ENCODE results near the gene BLACAT1. TPM values are rescaled to one million over a fixed set of nuclear protein-coding genes. Genes with fewer than 3 reads are reported as not detected.

BLACAT1 gene
- total and polyA plus RNA-seq, 2 of the 13 experiments (the other 11 are each of a cell fraction or from before 2014, with no cell fraction given): 1.2 to 2.8 TPM

DNA sequence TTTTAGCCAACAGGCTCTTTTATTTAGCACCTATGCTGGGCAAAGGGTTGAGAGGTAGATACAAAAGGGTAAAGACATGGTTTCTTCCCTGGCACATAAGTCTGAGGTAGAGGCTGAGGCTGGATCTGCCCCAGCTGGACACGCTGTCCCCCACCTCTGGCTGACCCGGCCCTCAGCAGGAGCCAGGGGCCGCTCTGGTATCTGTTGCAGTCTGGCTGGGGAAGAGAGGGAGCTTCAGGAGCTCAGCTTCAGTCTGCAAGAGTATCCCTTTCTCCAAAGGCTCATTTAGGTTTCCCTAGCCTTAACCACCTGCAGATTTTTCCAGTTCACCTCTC is 14.2 kb downstream of the BLACAT1 start:
- no peak overlapping the region for H3K27ac ChIP-seq (ENCODE audit: extremely low read length, insufficient read depth, low read length)
- H3K9me3 ChIP-seq (ENCODE audit: low read length): no peaks in the 10 kb centered on the region
- BruUV-seq (replicated peaks): no TSS peak
- H3K27me3 ChIP-seq (ENCODE audit: control insufficient read depth in 1 of 2, insufficient read depth in 2 of 2, low read length in 2 of 2): no peaks in the 10 kb centered on the region; a peak in 1 of 5 replicates
- H3K9ac ChIP-seq (ENCODE audit: insufficient read depth, low read depth, low read length): peak overlapping the region; percentile 15; the same call in 1 of the 2 replicates
- 38% methylated on average over 2 of the region's 3 CpGs for WGBS (ENCODE audit: low lambda C conversion rate)
- ATAC-seq (peak; percentile 42), FAIRE-seq (no peak), DNase-seq (ENCODE audit: low spot score) (no peak)
- peak overlapping the region; percentile 52 for H3K4me2 ChIP-seq (ENCODE audit: low read depth, low read length)
- TF ChIP-seq NR3C1 (CRISPR knock-in tag; IDR thresholded peaks at IDR 0.05): no peak
- no peak for TF ChIP-seq SRF (IDR thresholded peaks at IDR 0.05; ENCODE audit: low read depth, low read length)
- no peak for TF ChIP-seq PCBP2 (optimal IDR thresholded peaks at IDR 0.05; ENCODE audit: low read depth, low read length, poor library complexity, severe bottlenecking)
- TF ChIP-seq, protein P1, sequence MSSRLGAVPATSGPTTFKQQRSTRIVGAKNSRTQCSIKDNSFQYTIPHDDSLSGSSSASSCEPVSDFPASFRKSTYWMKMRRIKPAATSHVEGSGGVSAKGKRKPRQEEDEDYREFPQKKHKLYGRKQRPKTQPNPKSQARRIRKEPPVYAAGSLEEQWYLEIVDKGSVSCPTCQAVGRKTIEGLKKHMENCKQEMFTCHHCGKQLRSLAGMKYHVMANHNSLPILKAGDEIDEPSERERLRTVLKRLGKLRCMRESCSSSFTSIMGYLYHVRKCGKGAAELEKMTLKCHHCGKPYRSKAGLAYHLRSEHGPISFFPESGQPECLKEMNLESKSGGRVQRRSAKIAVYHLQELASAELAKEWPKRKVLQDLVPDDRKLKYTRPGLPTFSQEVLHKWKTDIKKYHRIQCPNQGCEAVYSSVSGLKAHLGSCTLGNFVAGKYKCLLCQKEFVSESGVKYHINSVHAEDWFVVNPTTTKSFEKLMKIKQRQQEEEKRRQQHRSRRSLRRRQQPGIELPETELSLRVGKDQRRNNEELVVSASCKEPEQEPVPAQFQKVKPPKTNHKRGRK (CRISPR knock-in tag; IDR thresholded peaks at IDR 0.05): no peak
- TF ChIP-seq AHR (CRISPR knock-in tag; IDR thresholded peaks at IDR 0.05): no peak
- no peak for TF ChIP-seq TBL1XR1 (IDR thresholded peaks at IDR 0.05; ENCODE audit: borderline replicate concordance, low read length, partially characterized antibody)
- TF ChIP-seq, protein P2, sequence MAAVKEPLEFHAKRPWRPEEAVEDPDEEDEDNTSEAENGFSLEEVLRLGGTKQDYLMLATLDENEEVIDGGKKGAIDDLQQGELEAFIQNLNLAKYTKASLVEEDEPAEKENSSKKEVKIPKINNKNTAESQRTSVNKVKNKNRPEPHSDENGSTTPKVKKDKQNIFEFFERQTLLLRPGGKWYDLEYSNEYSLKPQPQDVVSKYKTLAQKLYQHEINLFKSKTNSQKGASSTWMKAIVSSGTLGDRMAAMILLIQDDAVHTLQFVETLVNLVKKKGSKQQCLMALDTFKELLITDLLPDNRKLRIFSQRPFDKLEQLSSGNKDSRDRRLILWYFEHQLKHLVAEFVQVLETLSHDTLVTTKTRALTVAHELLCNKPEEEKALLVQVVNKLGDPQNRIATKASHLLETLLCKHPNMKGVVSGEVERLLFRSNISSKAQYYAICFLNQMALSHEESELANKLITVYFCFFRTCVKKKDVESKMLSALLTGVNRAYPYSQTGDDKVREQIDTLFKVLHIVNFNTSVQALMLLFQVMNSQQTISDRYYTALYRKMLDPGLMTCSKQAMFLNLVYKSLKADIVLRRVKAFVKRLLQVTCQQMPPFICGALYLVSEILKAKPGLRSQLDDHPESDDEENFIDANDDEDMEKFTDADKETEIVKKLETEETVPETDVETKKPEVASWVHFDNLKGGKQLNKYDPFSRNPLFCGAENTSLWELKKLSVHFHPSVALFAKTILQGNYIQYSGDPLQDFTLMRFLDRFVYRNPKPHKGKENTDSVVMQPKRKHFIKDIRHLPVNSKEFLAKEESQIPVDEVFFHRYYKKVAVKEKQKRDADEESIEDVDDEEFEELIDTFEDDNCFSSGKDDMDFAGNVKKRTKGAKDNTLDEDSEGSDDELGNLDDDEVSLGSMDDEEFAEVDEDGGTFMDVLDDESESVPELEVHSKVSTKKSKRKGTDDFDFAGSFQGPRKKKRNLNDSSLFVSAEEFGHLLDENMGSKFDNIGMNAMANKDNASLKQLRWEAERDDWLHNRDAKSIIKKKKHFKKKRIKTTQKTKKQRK (IDR thresholded peaks at IDR 0.05; ENCODE audit: low read length): no peak
- TF ChIP-seq ZMAT3 (CRISPR knock-in tag; conservative IDR thresholded peaks at IDR 0.05): no peak
- TF ChIP-seq SMYD3 (CRISPR knock-in tag; IDR thresholded peaks at IDR 0.05): no peak
- TF ChIP-seq ZNF615 (CRISPR knock-in tag; IDR thresholded peaks at IDR 0.05; ENCODE audit: borderline replicate concordance): no peak
- no peak for TF ChIP-seq ZNF790 (CRISPR knock-in tag; IDR thresholded peaks at IDR 0.05; ENCODE audit: borderline replicate concordance)
- no peak for TF ChIP-seq ERF (CRISPR knock-in tag; IDR thresholded peaks at IDR 0.05)
- TF ChIP-seq, protein P3, sequence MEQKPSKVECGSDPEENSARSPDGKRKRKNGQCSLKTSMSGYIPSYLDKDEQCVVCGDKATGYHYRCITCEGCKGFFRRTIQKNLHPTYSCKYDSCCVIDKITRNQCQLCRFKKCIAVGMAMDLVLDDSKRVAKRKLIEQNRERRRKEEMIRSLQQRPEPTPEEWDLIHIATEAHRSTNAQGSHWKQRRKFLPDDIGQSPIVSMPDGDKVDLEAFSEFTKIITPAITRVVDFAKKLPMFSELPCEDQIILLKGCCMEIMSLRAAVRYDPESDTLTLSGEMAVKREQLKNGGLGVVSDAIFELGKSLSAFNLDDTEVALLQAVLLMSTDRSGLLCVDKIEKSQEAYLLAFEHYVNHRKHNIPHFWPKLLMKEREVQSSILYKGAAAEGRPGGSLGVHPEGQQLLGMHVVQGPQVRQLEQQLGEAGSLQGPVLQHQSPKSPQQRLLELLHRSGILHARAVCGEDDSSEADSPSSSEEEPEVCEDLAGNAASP (CRISPR knock-in tag; IDR thresholded peaks at IDR 0.05; ENCODE audit: borderline replicate concordance): no peak
- TF ChIP-seq, protein P4, sequence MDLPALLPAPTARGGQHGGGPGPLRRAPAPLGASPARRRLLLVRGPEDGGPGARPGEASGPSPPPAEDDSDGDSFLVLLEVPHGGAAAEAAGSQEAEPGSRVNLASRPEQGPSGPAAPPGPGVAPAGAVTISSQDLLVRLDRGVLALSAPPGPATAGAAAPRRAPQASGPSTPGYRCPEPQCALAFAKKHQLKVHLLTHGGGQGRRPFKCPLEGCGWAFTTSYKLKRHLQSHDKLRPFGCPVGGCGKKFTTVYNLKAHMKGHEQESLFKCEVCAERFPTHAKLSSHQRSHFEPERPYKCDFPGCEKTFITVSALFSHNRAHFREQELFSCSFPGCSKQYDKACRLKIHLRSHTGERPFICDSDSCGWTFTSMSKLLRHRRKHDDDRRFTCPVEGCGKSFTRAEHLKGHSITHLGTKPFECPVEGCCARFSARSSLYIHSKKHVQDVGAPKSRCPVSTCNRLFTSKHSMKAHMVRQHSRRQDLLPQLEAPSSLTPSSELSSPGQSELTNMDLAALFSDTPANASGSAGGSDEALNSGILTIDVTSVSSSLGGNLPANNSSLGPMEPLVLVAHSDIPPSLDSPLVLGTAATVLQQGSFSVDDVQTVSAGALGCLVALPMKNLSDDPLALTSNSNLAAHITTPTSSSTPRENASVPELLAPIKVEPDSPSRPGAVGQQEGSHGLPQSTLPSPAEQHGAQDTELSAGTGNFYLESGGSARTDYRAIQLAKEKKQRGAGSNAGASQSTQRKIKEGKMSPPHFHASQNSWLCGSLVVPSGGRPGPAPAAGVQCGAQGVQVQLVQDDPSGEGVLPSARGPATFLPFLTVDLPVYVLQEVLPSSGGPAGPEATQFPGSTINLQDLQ (CRISPR knock-in tag; IDR thresholded peaks at IDR 0.05): no peak
- TF ChIP-seq PAWR (CRISPR knock-in tag; IDR thresholded peaks at IDR 0.05; ENCODE audit: borderline replicate concordance): no peak
- peaks cover 80% of the 10 kb centered on the region for H3K4me1 ChIP-seq (ENCODE audit: insufficient read depth, low read length)
- ChIA-PET CTCF (ENCODE audit: low intra/inter-chr PET ratio, low total read pairs) (no interaction called here), POLR2A (interaction anchor here (0.6 to 4.4 kb wide), 6 partner anchors 9 to 17 kb away, joined by 3 to 95 read pairs (median 4); no protein-coding TSS in a partner anchor)
- in situ Hi-C loops (cut with HindIII; ENCODE audit: extremely low pct_ligation_motif_present, low pct_unique_long_range_greater_than_20kb): no loop called here
- H4K20me1 ChIP-seq (ENCODE audit: insufficient read depth, low read length): peaks cover 7% of the 10 kb centered on the region; the same call in 1 of the 2 replicates
- no peaks in the 10 kb centered on the region for H3K79me2 ChIP-seq (ENCODE audit: insufficient read depth, low read length)
- no peaks in the 10 kb centered on the region for H3K36me3 ChIP-seq (replicated peaks in 1 of 2; ENCODE audit: control insufficient read depth in 1 of 2, insufficient read depth in 2 of 2, low read length in 2 of 2)
- no peak overlapping the region; a peak in 1 of 6 replicates for H3K4me3 ChIP-seq (replicated peaks in 1 of 3; ENCODE audit: insufficient read depth in 1 of 3, low read depth in 2 of 3, low read length in 3 of 3)
- intact Hi-C loops (cut with micrococcal nuclease; ENCODE audit: unreplicated experiment): no loop called here
- no peak overlapping the region for H2AFZ ChIP-seq (ENCODE audit: low read length)

All from HepG2 (cell line).